GM06990 (cell line): ENCODE data around the gene ASAH2B.
"Not testable (repeated sequence)": the region's sequence is repeated elsewhere in the genome, so short reads cannot be mapped to it uniquely, and the experiment has no call there.

Experiments used
- DNase-seq: peaks from one replicate; pipeline ENCODE4 v3.0.0-alpha.2; 2011; ENCODE audit not compliant: insufficient read length; ENCODE audit errors: extremely low read depth
- H3K27me3 ChIP-seq: replicated peaks from 2 replicates; pipeline ENCODE4 v1.6.0; 2011; ENCODE audit warnings: low read length; ENCODE audit not compliant: control insufficient read depth, insufficient read depth
- H3K36me3 ChIP-seq: 2 replicates; pipeline ENCODE4 v1.5.1; 2011; ENCODE audit warnings: low read length; ENCODE audit not compliant: control insufficient read depth, insufficient read depth
- H3K4me3 ChIP-seq: replicated peaks from 2 replicates; pipeline ENCODE4 v1.5.1; 2011; ENCODE audit warnings: low read depth, mild to moderate bottlenecking, control low read depth, low read length
- CTCF ChIP-seq: IDR thresholded peaks from 2 replicates; pipeline ENCODE4 v1.5.1; 2011; ENCODE audit warnings: low read length, control low read depth, mild to moderate bottlenecking, inconsistent platforms; ENCODE audit not compliant: insufficient read depth, poor library complexity, severe bottlenecking

ASAH2B gene

GRCh38 chr10:50740293-50740648 is 535 bp downstream of the ASAH2B start:
- H3K4me3 ChIP-seq, result peak overlapping the region; percentile 86

DNA sequence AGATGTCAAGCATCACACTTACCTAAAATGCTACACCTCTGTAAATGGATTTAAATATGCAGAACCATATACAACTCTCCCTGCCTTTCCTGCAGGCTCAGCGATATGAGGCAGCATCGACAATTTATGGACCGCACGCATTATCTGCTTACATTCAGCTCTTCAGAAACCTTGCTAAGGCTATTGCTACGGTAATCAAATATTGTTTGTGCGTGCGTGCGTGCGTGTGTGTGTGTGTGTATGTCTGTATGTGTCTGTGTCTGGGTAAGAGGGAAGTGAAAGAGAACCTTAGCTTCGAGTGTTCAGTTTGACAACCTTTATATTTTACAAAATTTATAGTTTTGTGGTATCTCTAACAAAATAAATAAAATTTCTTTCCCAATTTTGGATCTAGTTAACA is 3.1 kb downstream of the ASAH2B start:
- H3K27me3 ChIP-seq, H3K36me3 ChIP-seq, H3K4me3 ChIP-seq, DNase-seq: not testable (repeated sequence)

More at GRCh38 chr10:50740293-50740648, 535 bp downstream of the ASAH2B start:
- no peak for TF ChIP-seq CTCF
- DNase-seq, result no peak
- no peaks in the 10 kb centered on the region for H3K27me3 ChIP-seq
- H3K36me3 ChIP-seq, result no peaks in the 10 kb centered on the region

DNA sequence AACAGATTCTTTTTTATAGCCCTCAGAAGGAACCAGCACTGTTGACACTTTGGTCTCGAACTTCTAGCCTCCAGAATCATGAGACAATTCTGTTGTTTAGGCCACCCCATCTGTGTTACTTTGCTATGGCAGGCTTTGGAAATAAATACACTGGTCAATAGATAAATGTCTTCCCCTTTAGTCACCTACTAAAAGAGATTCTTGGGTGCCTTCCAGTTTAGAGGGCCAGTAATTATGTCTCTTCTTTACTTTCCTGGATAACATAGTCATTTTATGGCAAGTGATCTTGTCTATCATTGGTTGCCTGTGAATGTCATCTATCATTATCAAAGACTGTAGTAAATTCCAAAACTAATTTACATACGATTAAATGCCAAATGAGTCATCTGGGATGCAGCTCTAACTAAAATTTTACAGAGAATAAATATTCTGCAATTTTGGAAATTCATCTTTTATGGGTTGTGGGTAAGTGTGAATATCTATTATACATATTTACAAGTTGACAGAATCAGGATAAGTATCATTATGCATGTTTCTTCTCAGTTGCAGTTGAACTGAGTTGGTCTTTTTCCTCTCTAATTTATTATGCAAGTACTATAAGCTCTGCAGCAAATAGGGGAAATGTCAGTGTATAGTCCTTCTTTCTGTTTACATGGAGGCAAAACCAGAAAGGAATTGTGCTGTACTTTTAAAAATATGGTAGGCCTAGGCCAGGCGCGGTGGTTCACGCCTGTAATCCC is 27.2 kb downstream of the ASAH2B start:
- H3K36me3 ChIP-seq, H3K4me3 ChIP-seq, DNase-seq, H3K27me3 ChIP-seq: not testable (repeated sequence)

GRCh38 chr10:50772042-50772441 is 32.3 kb downstream of the ASAH2B start:
- DNase-seq, result not testable (repeated sequence)

DNA sequence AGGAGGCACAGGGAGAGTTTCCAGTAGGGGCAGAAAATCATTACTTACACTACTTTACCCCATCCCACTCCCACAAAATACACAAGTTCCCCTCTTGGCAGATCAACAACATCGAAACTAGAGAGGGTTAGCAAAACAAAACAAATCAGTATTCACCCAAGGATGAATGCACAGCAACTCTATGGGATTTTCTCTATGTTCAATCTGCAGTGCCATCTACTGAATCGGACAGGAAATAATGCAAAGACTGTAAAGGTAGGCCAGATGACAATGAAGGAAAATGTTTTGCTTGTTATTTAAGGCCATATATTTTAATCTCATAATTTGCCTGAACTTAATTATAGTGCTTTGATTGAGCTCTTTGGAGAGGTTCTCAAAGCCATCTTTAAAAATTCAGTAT is 35.1 kb downstream of the ASAH2B start:
- DNase-seq, H3K27me3 ChIP-seq, H3K4me3 ChIP-seq, H3K36me3 ChIP-seq: not testable (repeated sequence)

More at GRCh38 chr10:50772042-50772441, 32.3 kb downstream of the ASAH2B start:
- H3K27me3 ChIP-seq, H3K4me3 ChIP-seq, H3K36me3 ChIP-seq: not testable (repeated sequence)

- not testable (repeated sequence) for H3K36me3 ChIP-seq, H3K4me3 ChIP-seq, DNase-seq, H3K27me3 ChIP-seq
Measured at GRCh38 chr10:50780036-50780435, 40.3 kb downstream of the ASAH2B start.

DNA sequence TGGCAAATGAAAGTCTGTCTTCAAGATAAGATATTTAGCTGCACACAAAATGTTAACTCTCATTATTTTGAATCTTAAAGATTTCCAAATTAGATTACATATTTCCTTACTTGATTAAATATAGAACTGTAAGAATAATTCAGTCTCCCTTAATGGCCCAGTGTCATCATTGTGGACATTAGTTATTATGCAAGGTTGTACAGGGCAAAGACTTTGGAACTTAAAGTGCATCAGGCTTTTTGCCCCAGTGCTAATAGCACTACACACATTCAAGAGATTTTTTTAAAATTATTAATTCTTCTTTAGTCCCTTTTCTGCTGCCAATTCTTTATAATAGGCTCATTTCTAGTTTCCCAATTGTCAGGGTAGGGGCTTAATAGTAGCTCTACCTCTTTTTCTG is 42.3 kb downstream of the ASAH2B start:
- DNase-seq, H3K36me3 ChIP-seq, H3K27me3 ChIP-seq, H3K4me3 ChIP-seq: not testable (repeated sequence)

DNA sequence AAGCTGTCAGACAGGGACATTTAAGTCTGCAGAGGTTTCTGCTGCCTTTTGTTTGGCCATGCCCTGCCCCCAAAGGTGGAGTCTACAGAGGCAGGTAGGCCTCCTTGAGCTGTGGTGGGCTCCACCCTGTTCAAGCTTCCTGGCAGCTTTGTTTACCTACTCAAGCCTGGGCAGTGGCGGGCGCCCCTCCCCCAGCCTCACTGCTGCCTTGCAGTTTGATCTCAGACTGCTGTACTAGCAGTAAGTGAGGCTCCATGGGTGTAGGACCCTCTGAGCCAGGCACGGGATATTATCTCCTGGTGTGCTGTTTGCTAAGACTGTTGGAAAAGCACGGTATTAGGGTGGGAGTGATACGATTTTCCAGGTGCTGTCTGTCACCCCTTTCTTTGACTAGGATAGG is 48.2 kb downstream of the ASAH2B start:
- H3K4me3 ChIP-seq, H3K27me3 ChIP-seq, H3K36me3 ChIP-seq, DNase-seq: not testable (repeated sequence)

- DNase-seq, result no peak
- peak; percentile 36 for TF ChIP-seq CTCF
- Histone ChIP-seq H3K4me3 (no peak overlapping the region), H3K27me3 (no peaks in the 10 kb centered on the region), H3K36me3 (no peaks in the 10 kb centered on the region)
Measured at GRCh38 chr10:50788951-50789945, 49.5 kb downstream of the ASAH2B start.
